HL-60 (cell line): ENCODE data around the gene UBAC2.
"Not testable (repeated sequence)": the region's sequence is repeated elsewhere in the genome, so short reads cannot be mapped to it uniquely, and the experiment has no call there.

Experiments used
- DNase-seq, 2 experiments: peaks; one replicate each; pipeline ENCODE4 v3.0.0-alpha.2; 2010 to 2020; ENCODE audit warnings: low read depth in 1 of 2, low spot score in 1 of 2
- H3K27ac ChIP-seq: fragments of 250-450 bp; sonication (Bioruptor Pico); replicated peaks from 2 replicates; pipeline ENCODE4 v1.5.1; 2020; ENCODE audit warnings: mild to moderate bottlenecking, moderate library complexity
- H3K27me3 ChIP-seq: fragments of 250-450 bp; sonication (Bioruptor Pico); 2 replicates; pipeline ENCODE4 v1.5.1; 2021; ENCODE audit warnings: mild to moderate bottlenecking, moderate library complexity; ENCODE audit not compliant: insufficient read depth, poor library complexity, severe bottlenecking
- H3K4me3 ChIP-seq: replicated peaks from 2 replicates; pipeline ENCODE4 v1.5.1; 2011; ENCODE audit warnings: mild to moderate bottlenecking, control low read depth, low read length; ENCODE audit not compliant: insufficient read depth
- GABPA ChIP-seq: IDR thresholded peaks from 2 replicates; pipeline ENCODE4 v1.6.1; 2012; ENCODE audit warnings: low read depth
- POLR2AphosphoS5 ChIP-seq: IDR thresholded peaks from 2 replicates; pipeline ENCODE4 v1.6.1; 2012; ENCODE audit warnings: low read depth
- SPI1 ChIP-seq: IDR thresholded peaks from 2 replicates; pipeline ENCODE4 v1.6.1; 2012; ENCODE audit warnings: low read depth, mild to moderate bottlenecking, borderline replicate concordance
- TF ChIP-seq, protein P1 (sequence below): IDR thresholded peaks from 2 replicates; pipeline ENCODE4 v1.6.1; 2012; ENCODE audit warnings: low read depth; ENCODE audit not compliant: insufficient replicate concordance
- TF ChIP-seq, protein P2 (sequence below): IDR thresholded peaks from one replicate; pipeline ENCODE4 v1.5.1; 2011; ENCODE audit warnings: low read length, control low read depth, inconsistent platforms; ENCODE audit not compliant: insufficient read depth

The UBAC2 gene

DNA sequence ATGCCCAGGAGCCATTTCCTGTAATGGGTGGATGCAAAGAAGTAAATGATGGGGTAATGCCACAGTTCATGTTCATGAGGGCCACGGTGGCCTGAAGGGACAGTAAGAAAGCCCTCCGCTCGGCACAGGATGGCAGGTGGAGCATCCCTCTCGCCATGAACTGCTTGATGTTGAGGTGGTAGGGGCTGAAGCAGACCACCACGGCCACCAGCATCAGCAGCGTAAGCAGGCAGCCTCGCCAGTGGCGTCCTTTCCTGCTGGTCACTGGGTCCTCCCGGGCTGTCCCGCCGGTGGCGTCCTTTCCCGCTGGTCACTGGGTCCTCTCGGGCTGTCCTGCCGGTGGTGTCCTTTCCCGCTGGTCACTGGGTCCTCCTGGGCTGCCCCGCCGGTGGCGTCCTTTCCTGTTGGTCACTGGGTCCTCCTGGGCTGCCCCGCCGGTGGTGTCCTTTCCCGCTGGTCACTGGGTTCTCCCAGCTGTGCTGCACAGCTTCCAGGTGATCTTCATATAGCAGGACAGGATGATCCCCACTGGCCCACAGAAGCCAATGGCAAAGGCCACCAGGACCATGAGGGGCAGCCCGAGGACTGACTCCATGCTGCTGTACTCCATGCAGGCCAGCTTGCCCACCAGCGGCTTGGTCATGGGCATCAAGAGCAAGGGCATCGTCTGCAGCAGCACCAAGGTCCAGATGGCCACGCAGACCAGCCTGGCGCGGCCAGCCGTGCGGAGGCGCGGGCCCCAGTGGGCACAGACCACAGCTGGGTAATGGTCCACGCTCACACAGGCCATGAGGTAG lies 207.4 kb downstream of the UBAC2 start:
- TF ChIP-seq, protein P1, sequence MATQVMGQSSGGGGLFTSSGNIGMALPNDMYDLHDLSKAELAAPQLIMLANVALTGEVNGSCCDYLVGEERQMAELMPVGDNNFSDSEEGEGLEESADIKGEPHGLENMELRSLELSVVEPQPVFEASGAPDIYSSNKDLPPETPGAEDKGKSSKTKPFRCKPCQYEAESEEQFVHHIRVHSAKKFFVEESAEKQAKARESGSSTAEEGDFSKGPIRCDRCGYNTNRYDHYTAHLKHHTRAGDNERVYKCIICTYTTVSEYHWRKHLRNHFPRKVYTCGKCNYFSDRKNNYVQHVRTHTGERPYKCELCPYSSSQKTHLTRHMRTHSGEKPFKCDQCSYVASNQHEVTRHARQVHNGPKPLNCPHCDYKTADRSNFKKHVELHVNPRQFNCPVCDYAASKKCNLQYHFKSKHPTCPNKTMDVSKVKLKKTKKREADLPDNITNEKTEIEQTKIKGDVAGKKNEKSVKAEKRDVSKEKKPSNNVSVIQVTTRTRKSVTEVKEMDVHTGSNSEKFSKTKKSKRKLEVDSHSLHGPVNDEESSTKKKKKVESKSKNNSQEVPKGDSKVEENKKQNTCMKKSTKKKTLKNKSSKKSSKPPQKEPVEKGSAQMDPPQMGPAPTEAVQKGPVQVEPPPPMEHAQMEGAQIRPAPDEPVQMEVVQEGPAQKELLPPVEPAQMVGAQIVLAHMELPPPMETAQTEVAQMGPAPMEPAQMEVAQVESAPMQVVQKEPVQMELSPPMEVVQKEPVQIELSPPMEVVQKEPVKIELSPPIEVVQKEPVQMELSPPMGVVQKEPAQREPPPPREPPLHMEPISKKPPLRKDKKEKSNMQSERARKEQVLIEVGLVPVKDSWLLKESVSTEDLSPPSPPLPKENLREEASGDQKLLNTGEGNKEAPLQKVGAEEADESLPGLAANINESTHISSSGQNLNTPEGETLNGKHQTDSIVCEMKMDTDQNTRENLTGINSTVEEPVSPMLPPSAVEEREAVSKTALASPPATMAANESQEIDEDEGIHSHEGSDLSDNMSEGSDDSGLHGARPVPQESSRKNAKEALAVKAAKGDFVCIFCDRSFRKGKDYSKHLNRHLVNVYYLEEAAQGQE: no peak
- TF ChIP-seq SPI1 (no peak), GABPA (no peak), POLR2AphosphoS5 (no peak)
- TF ChIP-seq, protein P2, sequence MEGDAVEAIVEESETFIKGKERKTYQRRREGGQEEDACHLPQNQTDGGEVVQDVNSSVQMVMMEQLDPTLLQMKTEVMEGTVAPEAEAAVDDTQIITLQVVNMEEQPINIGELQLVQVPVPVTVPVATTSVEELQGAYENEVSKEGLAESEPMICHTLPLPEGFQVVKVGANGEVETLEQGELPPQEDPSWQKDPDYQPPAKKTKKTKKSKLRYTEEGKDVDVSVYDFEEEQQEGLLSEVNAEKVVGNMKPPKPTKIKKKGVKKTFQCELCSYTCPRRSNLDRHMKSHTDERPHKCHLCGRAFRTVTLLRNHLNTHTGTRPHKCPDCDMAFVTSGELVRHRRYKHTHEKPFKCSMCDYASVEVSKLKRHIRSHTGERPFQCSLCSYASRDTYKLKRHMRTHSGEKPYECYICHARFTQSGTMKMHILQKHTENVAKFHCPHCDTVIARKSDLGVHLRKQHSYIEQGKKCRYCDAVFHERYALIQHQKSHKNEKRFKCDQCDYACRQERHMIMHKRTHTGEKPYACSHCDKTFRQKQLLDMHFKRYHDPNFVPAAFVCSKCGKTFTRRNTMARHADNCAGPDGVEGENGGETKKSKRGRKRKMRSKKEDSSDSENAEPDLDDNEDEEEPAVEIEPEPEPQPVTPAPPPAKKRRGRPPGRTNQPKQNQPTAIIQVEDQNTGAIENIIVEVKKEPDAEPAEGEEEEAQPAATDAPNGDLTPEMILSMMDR: no peak
- no peak overlapping the region for H3K4me3 ChIP-seq
- no peak for DNase-seq
- H3K27me3 ChIP-seq: no peaks in the 10 kb centered on the region
- no peak overlapping the region for H3K27ac ChIP-seq

DNA sequence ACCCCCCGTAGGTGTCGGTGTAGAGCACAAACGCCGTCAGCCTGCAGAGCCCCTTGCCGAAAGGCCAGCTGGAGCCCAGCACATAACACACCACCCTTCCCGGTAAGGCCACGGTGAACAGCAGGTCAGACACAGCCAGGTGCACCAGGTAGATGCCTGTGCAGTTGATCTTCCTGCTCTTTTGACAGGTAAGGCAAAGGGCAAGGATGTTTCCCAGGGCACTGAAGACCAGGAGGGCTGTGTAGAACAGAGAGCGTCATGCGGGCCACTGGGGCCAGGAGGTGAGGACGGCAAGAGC lies 208.0 kb downstream of the UBAC2 start:
- Histone ChIP-seq H3K27ac (no peak overlapping the region), H3K4me3 (no peak overlapping the region), H3K27me3 (no peaks in the 10 kb centered on the region)
- TF ChIP-seq POLR2AphosphoS5 (no peak), SPI1 (no peak)
- TF ChIP-seq, protein P2: no peak
- TF ChIP-seq, protein P1: no peak
- DNase-seq: no peak

DNA sequence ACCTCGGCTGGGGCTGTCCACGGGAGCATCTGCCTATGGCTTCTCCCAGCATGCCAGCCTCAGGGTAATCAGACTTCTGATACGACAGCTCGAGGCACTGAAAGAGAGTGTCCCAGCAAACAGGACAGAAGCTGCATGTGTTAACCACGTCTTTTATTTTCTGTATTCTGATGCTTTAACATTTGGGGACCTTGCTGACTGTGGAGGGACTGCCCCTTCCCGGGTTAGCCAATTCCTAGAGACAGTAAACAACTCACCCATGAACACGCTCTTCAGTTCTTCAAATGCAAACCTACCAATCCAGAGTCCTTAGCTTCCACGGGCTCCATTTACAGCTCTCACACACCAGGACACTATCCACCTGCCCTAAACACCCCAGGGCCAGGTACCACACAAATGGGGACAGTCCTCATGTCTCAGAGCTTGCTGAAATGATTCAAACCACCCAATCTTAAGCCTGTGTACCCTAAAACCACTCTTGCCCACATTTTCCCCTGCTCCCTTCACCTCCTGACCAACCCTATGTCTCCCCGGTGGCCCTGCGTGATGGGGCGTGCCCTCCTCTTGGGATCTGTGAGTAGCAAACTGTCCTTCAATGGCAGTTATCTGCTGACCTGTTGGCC lies 208.9 kb downstream of the UBAC2 start:
- not testable (repeated sequence) for DNase-seq, H3K27me3 ChIP-seq

DNA sequence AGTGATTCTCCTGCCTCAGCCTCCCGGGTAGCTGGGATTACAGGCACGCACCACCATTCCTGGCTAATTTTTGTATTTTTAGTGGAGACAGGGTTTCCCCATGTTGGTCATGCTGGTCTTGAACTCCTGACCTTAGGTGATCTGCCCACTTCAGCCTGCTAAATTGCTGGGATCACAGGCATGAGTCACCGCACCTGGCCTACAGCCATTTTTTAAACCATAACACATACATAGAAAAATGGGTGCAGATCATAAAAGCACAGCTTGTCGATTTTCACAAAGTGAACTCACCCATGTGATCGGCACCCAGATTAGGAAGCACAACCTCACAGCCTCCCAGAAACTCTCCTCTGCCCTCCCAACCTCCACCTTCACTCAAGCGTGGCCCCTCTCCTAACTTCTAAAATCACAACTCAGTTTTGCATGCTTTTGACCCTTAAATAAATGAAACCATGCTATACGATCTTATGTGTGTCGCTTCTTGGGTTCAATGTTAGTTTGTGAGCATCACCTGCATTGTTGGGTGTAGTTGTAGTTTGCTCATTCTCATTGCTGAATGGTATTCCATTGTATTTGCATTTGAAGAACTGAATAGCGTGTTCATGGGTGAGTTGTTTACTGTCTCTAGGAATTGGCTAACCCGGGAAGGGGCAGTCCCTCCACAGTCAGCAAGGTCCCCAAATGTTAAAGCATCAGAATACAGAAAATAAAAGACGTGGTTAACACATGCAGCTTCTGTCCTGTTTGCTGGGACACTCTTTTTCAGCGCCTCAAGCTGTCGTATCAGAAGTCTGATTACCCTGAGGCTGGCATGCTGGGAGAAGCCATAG lies 210.2 kb downstream of the UBAC2 start:
- H3K27me3 ChIP-seq, DNase-seq, H3K27ac ChIP-seq, H3K4me3 ChIP-seq: not testable (repeated sequence)

More for the DNA sequence above, 208.9 kb downstream of the UBAC2 start:
- not testable (repeated sequence) for H3K27ac ChIP-seq, H3K4me3 ChIP-seq
